ENCODE measurements around the gene SUPT3H.

DNA sequence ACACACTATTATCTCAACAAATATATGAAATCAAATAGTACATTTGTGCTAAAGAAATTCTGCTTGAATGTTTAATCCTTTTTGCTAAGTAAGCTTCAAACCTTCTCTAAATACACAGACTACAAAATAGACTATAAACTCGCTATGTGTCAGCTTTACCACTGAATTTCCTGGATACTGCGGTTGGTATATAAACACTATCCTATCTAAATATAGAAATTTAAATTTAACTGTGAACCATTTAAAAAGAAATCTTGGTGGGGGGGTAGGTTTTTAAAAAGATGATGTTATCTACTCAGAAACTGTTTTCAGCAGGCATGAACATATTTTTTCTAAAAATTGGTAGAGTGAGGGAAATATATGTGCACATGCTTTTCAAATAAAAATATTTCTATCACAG, 356.1 kb downstream of the SUPT3H start:
- no peak for TF ChIP-seq CTCF (IDR thresholded peaks at IDR 0.05)
- no peak for TF ChIP-seq POLR2AphosphoS5 (IDR thresholded peaks at IDR 0.05)

Measured in transverse colon (tissue), 4 donors.